Ascending aorta (tissue), 2 donors: Measurements from ENCODE around the gene LRBA. TPM values are rescaled to one million over a fixed set of nuclear protein-coding genes. Genes with fewer than 3 reads are reported as not detected.

Experiments
- DNase-seq, 2 donors: peaks; one replicate each; pipeline ENCODE4 v3.0.0-alpha.2; 2019; ENCODE audit warnings: low spot score in 2 of 2
- H3K27ac ChIP-seq, 2 donors: fragments of 200-600 bp; sonication (generic); one replicate each; pipeline ENCODE4 v1.5.1; 2016 to 2017; ENCODE audit warnings: mild to moderate bottlenecking in 1 of 2
- H3K27me3 ChIP-seq: fragments of 200-600 bp; sonication (generic); one replicate; pipeline ENCODE4 v1.5.1; 2017
- H3K36me3 ChIP-seq, 2 donors: fragments of 200-600 bp; sonication (generic); one replicate each; pipeline ENCODE4 v1.5.1; 2016
- H3K4me1 ChIP-seq, 2 donors: fragments of 200-600 bp; sonication (generic); one replicate each; pipeline ENCODE4 v1.5.1; 2016 to 2017; ENCODE audit warnings: mild to moderate bottlenecking in 1 of 2
- H3K4me3 ChIP-seq, 2 donors: fragments of 200-600 bp; sonication (generic); one replicate each; pipeline ENCODE4 v1.5.1; 2016 to 2017; ENCODE audit warnings: mild to moderate bottlenecking in 1 of 2
- H3K9me3 ChIP-seq, 2 donors: fragments of 200-600 bp; sonication (generic); one replicate each; pipeline ENCODE4 v1.5.1; 2016
- intact Hi-C: fragments of 100-400 bp; cut with DNase I; formaldehyde crosslinking; loops from one replicate; pipeline ENCODE4 v1.15.1; 2023
- total RNA-seq: library from RNA; depleted of rRNA; stranded (reverse); fragments of >200 nt; gene quantifications from one replicate; pipeline ENCODE4 v1.1.0, GENCODE V29; 2016
- TF ChIP-seq, protein P1 (sequence below), 3 experiments: fragments of 200-600 bp in 2 of 3; fragments of 450-650 bp in 1 of 3; sonication (generic) in 2 of 3; IDR thresholded peaks; one replicate each; pipeline ENCODE4 v1.5.1; 2016 to 2019; ENCODE audit warnings: antibody characterized with exemption in 3 of 3, mild to moderate bottlenecking in 1 of 3, moderate library complexity in 1 of 3

LRBA gene
- total RNA-seq, 1 donor from 2014 or later = 15.2 TPM

DNA sequence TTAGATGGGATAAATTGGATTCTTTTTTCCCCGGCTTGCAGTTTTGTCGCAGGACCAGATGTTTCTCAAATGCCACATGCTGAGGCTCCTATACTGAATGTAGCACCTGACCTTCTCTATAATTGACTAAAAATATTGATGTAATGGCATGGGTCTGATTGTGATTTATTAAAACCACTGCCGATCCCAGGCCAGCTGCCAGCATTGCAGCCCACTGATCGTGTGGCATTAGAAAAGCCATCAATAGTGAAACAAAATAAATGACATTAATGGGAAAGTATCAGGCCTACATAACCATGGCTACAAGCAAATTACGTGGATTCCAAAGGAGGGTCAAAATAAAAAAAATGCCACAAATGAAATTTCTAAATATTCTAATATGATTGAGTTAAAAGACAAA lies 334.4 kb downstream of the LRBA start:
- H3K27me3 ChIP-seq = no peaks in the 10 kb centered on the region

DNA sequence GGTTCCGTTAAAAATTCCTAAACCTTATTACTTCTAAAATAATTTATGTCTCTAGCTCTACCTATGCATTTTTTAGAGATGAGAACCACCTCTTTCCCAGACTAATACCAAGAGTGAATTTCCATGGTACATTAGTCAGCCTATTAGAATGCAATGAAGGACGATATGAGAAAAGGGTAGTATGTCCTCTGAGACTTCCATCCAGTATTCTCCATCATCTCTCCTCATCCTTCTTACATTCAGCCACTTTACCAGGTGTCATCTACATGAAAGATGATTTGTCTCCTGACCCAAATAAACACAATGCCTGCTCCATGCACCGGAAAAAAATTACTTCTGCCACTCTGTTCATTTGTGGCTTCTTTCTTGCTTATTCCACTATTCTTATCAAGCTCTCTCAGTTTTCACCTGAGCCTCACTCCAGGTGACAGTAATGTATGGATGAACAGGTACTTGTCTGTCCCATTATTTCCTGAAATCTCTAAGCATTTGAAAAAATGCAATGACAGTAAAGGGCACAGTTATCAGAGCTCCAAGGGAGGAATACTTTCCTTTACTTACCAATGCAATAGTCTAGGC lies 335.2 kb downstream of the LRBA start:
- H3K4me3 ChIP-seq = no peak overlapping the region
- no peaks in the 10 kb centered on the region for H3K9me3 ChIP-seq
- no peaks in the 10 kb centered on the region for H3K36me3 ChIP-seq
- no peak for DNase-seq
- no peak overlapping the region for H3K27ac ChIP-seq
- intact Hi-C loops = no loop called here
- TF ChIP-seq, protein P1, sequence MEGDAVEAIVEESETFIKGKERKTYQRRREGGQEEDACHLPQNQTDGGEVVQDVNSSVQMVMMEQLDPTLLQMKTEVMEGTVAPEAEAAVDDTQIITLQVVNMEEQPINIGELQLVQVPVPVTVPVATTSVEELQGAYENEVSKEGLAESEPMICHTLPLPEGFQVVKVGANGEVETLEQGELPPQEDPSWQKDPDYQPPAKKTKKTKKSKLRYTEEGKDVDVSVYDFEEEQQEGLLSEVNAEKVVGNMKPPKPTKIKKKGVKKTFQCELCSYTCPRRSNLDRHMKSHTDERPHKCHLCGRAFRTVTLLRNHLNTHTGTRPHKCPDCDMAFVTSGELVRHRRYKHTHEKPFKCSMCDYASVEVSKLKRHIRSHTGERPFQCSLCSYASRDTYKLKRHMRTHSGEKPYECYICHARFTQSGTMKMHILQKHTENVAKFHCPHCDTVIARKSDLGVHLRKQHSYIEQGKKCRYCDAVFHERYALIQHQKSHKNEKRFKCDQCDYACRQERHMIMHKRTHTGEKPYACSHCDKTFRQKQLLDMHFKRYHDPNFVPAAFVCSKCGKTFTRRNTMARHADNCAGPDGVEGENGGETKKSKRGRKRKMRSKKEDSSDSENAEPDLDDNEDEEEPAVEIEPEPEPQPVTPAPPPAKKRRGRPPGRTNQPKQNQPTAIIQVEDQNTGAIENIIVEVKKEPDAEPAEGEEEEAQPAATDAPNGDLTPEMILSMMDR (IDR thresholded peaks at IDR 0.05) = no peak
- H3K4me1 ChIP-seq = no peaks in the 10 kb centered on the region
- H3K27me3 ChIP-seq = no peaks in the 10 kb centered on the region

More for the DNA sequence above, 334.4 kb downstream of the LRBA start:
- no peak for DNase-seq
- Histone ChIP-seq H3K9me3 (no peaks in the 10 kb centered on the region), H3K27ac (no peak overlapping the region), H3K4me1 (no peaks in the 10 kb centered on the region), H3K4me3 (no peak overlapping the region), H3K36me3 (no peaks in the 10 kb centered on the region)
- intact Hi-C loops = no loop called here
- TF ChIP-seq, protein P1 (IDR thresholded peaks at IDR 0.05) = no peak

DNA sequence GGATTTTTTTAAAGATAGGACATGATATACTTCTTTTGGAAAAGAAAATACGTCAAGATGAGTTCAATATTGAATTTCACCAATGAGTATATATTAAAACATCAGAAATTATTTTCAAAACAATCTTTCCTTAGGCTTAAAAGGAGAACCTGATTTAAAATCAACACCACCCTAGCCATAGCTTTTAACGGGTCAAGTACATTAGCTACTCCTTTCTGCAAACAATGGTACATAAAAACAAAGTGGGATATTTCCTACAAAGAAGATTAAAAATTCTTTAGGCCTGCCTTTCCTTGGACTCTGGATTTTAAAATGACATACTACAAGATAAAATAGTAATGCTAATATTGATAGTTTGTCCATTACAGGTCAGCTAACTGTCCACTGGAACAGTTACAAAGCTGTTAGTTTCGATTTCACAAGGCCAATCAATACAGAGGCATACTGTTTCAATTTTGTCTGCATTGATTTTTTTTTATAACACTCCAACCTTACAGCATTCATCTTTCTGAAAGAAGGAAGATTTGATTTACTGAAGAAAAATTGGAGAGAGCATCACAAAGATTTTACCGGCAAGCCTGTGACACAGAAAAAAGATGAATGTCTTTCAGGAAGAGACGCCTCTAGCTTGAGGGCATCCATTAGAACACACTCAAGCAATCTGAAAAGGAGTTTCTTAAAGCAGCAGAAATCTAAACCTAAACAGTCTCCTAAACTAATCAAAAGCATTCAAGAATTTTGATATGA lies 335.9 kb downstream of the LRBA start:
- peak overlapping the region in 1 of 2 donors; percentile 20 for H3K4me3 ChIP-seq
- H3K9me3 ChIP-seq = no peaks in the 10 kb centered on the region

DNA sequence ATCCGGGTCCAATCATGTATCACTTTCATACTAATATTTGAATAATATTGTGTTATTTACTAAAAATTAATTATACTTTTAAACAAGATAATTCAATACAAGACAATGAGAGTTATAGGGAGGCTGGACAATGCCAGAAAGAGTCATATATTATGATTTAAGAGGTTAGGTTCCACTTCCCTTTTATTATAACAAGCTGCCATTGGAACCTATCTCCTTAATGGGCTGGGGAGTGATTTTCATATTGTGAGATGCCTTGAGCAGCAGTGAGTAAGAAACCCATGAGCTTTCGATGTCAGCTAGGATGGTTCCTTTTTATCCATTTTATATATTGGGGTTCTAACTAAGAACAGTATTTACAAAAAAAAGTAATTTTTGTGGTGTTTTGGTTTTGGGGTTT lies 341.3 kb downstream of the LRBA start:
- no peak for DNase-seq
- Histone ChIP-seq H3K4me1 (no peaks in the 10 kb centered on the region), H3K27me3 (no peaks in the 10 kb centered on the region), H3K4me3 (no peak overlapping the region), H3K36me3 (no peaks in the 10 kb centered on the region), H3K9me3 (no peaks in the 10 kb centered on the region), H3K27ac (no peak overlapping the region)
- TF ChIP-seq, protein P1 (IDR thresholded peaks at IDR 0.05) = no peak
- intact Hi-C loops = no loop called here

More for the DNA sequence above, 335.9 kb downstream of the LRBA start:
- no peaks in the 10 kb centered on the region for H3K4me1 ChIP-seq
- intact Hi-C loops = no loop called here
- no peak for DNase-seq
- TF ChIP-seq, protein P1 (IDR thresholded peaks at IDR 0.05) = no peak
- no peak overlapping the region for H3K27ac ChIP-seq
- no peaks in the 10 kb centered on the region for H3K36me3 ChIP-seq
- H3K27me3 ChIP-seq = no peaks in the 10 kb centered on the region

DNA sequence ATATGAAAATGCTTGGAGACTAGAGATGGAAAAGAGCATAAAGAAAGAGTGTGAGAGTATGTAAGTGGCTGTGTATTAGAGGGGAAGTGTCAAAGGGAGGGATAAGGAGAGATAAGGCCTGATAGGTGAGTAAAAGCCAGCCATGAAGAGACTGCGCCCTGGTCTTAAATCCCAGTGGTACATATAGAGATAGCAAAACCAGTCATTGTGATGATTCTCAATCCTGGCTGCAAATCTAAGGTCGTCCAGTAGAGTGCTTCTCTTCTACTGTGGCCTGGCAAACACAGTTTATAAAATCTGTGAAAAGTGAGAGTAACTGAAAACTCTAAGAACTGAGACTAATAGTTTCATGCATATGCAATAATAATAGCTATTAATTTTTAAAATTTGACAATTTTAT lies 346.3 kb downstream of the LRBA start:
- no peaks in the 10 kb centered on the region for H3K27me3 ChIP-seq
- intact Hi-C loops = no loop called here

More for the DNA sequence above, 346.3 kb downstream of the LRBA start:
- H3K27ac ChIP-seq = no peak overlapping the region
- no peaks in the 10 kb centered on the region for H3K36me3 ChIP-seq
- no peak overlapping the region for H3K4me3 ChIP-seq
- no peak for DNase-seq
- TF ChIP-seq, protein P1 (IDR thresholded peaks at IDR 0.05) = no peak
- H3K9me3 ChIP-seq = no peaks in the 10 kb centered on the region
- H3K4me1 ChIP-seq = no peaks in the 10 kb centered on the region
